ENCODE data around the gene ABCA3. TPM values are rescaled to one million over a fixed set of nuclear protein-coding genes. Genes with fewer than 3 reads are reported as not detected.

ABCA3 gene
- total RNA-seq, 1 donor from 2014 or later, result 17.1 TPM

- TF ChIP-seq CTCF (conservative IDR thresholded peaks at IDR 0.05; ENCODE audit: low read depth, low read length), result no peak
- no peak for DNase-seq (ENCODE audit: low read depth)
- no peak overlapping the region for H3K4me3 ChIP-seq (ENCODE audit: low read depth, low read length)
Observed at GRCh38 chr16:2275476-2276367, 64.8 kb downstream of the ABCA3 start.

DNA sequence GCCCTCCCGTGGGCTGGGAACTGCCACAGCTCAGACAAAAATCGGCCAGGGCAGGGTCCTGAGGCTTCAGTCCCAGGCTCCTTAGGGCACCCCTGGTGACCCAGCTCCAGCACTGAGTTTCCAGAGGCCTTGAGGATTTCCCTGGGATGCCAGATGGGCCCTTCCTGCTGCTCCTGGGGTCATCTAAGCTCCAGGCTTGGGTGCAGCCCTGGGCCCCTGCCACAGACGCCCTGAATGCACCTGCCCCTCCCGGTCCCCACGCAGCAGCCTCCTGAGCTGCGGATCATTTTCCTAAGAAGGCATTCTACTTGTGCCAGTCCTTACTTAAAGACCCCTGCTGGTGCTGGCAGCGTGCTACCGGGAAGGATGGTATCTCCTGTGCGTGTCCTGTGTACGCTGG lies 66.6 kb downstream of the ABCA3 start:
- no peak for TF ChIP-seq CTCF (conservative IDR thresholded peaks at IDR 0.05; ENCODE audit: low read depth, low read length)
- H3K4me3 ChIP-seq (ENCODE audit: low read depth, low read length), result no peak overlapping the region
- no peak for DNase-seq (ENCODE audit: low read depth)

- DNase-seq (ENCODE audit: low read depth), result no peak
- TF ChIP-seq CTCF (conservative IDR thresholded peaks at IDR 0.05; ENCODE audit: low read depth, low read length), result no peak
- no peak overlapping the region for H3K4me3 ChIP-seq (ENCODE audit: low read depth, low read length)
Observed at GRCh38 chr16:2273484-2273883, 67.0 kb downstream of the ABCA3 start.

GRCh38 chr16:2271848-2272461 lies 68.6 kb downstream of the ABCA3 start:
- H3K4me3 ChIP-seq (ENCODE audit: low read depth, low read length), result no peak overlapping the region
- no peak for TF ChIP-seq CTCF (conservative IDR thresholded peaks at IDR 0.05; ENCODE audit: low read depth, low read length)
- no peak for DNase-seq (ENCODE audit: low read depth)

- no peak for TF ChIP-seq CTCF (conservative IDR thresholded peaks at IDR 0.05; ENCODE audit: low read depth, low read length)
- DNase-seq (ENCODE audit: low read depth), result no peak
- H3K4me3 ChIP-seq (ENCODE audit: low read depth, low read length), result no peak overlapping the region
Observed at GRCh38 chr16:2270588-2271470, 69.7 kb downstream of the ABCA3 start.

DNA sequence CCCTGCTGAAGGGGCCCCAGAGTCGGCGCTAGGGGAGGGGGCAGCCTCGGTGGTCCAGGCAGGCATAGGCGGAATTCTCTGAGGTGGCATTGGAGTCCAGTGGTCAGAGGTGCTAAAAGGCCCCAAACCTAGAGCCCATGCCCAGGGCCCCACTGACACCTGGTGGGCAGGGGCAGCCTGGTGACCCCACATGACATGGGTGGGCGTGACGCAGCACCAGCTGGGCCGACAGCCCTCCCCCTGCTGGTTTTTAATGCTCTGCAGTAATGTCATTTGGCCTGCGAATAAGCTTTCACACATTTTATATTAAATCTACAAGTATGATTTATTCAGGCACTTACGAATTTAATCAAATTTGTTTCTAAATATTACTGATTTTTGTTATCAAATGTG lies 70.5 kb downstream of the ABCA3 start:
- no peak overlapping the region for H3K4me3 ChIP-seq (ENCODE audit: low read depth, low read length)
- no peak for DNase-seq (ENCODE audit: low read depth)
- no peak for TF ChIP-seq CTCF (conservative IDR thresholded peaks at IDR 0.05; ENCODE audit: low read depth, low read length)
